OCI-LY1 (cell line): ENCODE data around the gene GRIA1.

Source experiments
- H2AFZ ChIP-seq: fragments of 200-600 bp; sonication (generic), shearing (Covaris generic); 2 replicates; pipeline ENCODE4 v1.6.0; 2014; ENCODE audit warnings: antibody characterized with exemption, mild to moderate bottlenecking, low read length
- H3F3A ChIP-seq: fragments of 200-600 bp; sonication (generic), shearing (Covaris generic); 2 replicates; pipeline ENCODE4 v1.6.0; 2014; ENCODE audit warnings: mild to moderate bottlenecking, antibody characterized with exemption, low read length, moderate library complexity; ENCODE audit not compliant: insufficient read depth
- H3K27ac ChIP-seq: fragments of 200-600 bp; sonication (generic); 2 replicates; pipeline ENCODE4 v1.5.1; 2014; ENCODE audit warnings: low read length, mixed run types, mild to moderate bottlenecking, low read depth; ENCODE audit not compliant: poor library complexity, severe bottlenecking
- H3K27me3 ChIP-seq: fragments of 200-600 bp; sonication (generic); 2 replicates; pipeline ENCODE4 v1.6.0; 2014; ENCODE audit warnings: antibody characterized with exemption, mild to moderate bottlenecking, low read length, moderate library complexity; ENCODE audit not compliant: insufficient read depth
- H3K36me3 ChIP-seq: fragments of 200-600 bp; sonication (generic); 2 replicates; pipeline ENCODE4 v1.6.1; 2014; ENCODE audit warnings: mild to moderate bottlenecking, antibody characterized with exemption, low read length, moderate library complexity, mixed read lengths; ENCODE audit not compliant: insufficient read depth
- H3K4me1 ChIP-seq: fragments of 200-600 bp; sonication (generic); 2 replicates; pipeline ENCODE4 v1.5.1; 2014; ENCODE audit warnings: mild to moderate bottlenecking, low read length, moderate library complexity; ENCODE audit not compliant: insufficient read depth, severe bottlenecking
- H3K4me2 ChIP-seq: fragments of 200-600 bp; sonication (generic), shearing (Covaris generic); 2 replicates; pipeline ENCODE4 v1.6.1; 2014; ENCODE audit warnings: low read length
- H3K4me3 ChIP-seq: fragments of 200-600 bp; sonication (generic); 2 replicates; pipeline ENCODE4 v1.5.1; 2014; ENCODE audit warnings: low read length, low read depth, mild to moderate bottlenecking, mixed read lengths; ENCODE audit not compliant: poor library complexity, severe bottlenecking
- H3K79me2 ChIP-seq: fragments of 200-600 bp; shearing (Covaris generic); 2 replicates; pipeline ENCODE4 v1.6.1; 2016; ENCODE audit warnings: mixed run types, low read length, mixed read lengths; ENCODE audit not compliant: insufficient read depth
- H3K9ac ChIP-seq: fragments of 200-600 bp; sonication (generic), shearing (Covaris generic); 2 replicates; pipeline ENCODE4 v1.6.1; 2014; ENCODE audit warnings: mild to moderate bottlenecking, low read length, mixed read lengths
- H3K9me2 ChIP-seq: fragments of 200-600 bp; sonication (generic), shearing (Covaris generic); 2 replicates; pipeline ENCODE4 v1.6.1; 2014; ENCODE audit warnings: low read depth, mild to moderate bottlenecking, low read length, mixed read lengths
- H3K9me3 ChIP-seq: fragments of 200-600 bp; shearing (Covaris generic); 2 replicates; pipeline ENCODE4 v1.6.1; 2014; ENCODE audit warnings: low read length, mixed read lengths
- H4K20me1 ChIP-seq: fragments of 200-600 bp; sonication (generic), shearing (Covaris generic); 2 replicates; pipeline ENCODE4 v1.6.0; 2016; ENCODE audit warnings: mild to moderate bottlenecking, low read length; ENCODE audit not compliant: insufficient read depth
- EZH2 ChIP-seq: fragments of 200-600 bp; sonication (generic), shearing (Covaris generic); IDR thresholded peaks from 2 replicates; pipeline ENCODE4 v1.8.0; 2017; ENCODE audit warnings: borderline replicate concordance, mixed run types, mild to moderate bottlenecking, antibody characterized with exemption, low read length, moderate library complexity, mixed read lengths
- TF ChIP-seq, protein P1 (sequence below): fragments of 200-600 bp; sonication (generic), shearing (Covaris generic); IDR thresholded peaks from 2 replicates; pipeline ENCODE4 v1.5.1; 2017; ENCODE audit warnings: mild to moderate bottlenecking, antibody characterized with exemption, low read length, moderate library complexity, mixed read lengths

GRIA1 gene

DNA sequence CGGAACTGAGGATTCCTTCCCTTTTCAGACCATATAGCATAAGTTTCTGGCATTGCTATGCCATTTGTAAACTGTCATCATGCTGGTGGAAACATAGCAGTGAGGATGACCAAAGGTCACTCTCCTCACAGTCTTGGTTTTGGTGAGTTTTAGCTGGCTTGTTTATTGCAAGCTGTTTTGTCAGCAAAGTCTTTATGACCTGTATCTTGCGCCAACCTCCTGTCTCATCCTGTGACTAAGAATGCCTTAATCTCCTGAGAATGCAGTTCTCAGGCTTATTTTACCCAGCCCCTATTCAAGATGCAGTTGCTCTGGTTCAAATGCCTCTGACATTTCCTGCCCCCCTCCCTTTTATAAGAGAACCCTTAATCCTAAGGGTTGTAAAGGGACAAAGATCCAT lies 26.7 kb upstream of the GRIA1 start:
- H2AFZ ChIP-seq: no peak overlapping the region
- no peaks in the 10 kb centered on the region for H3K9me3 ChIP-seq
- no peak overlapping the region for H3K4me2 ChIP-seq
- H3K79me2 ChIP-seq: no peaks in the 10 kb centered on the region
- H3K4me3 ChIP-seq: no peak overlapping the region
- H3K36me3 ChIP-seq: no peaks in the 10 kb centered on the region
- H3K27me3 ChIP-seq: no peaks in the 10 kb centered on the region; the same call in 1 of the 2 replicates
- no peak overlapping the region for H3K27ac ChIP-seq
- H3K4me1 ChIP-seq: no peaks in the 10 kb centered on the region
- H3F3A ChIP-seq: no peaks in the 10 kb centered on the region
- no peaks in the 10 kb centered on the region for H3K9me2 ChIP-seq
- H3K9ac ChIP-seq: no peak overlapping the region
- no peaks in the 10 kb centered on the region for H4K20me1 ChIP-seq
- no peak for TF ChIP-seq EZH2
- TF ChIP-seq, protein P1, sequence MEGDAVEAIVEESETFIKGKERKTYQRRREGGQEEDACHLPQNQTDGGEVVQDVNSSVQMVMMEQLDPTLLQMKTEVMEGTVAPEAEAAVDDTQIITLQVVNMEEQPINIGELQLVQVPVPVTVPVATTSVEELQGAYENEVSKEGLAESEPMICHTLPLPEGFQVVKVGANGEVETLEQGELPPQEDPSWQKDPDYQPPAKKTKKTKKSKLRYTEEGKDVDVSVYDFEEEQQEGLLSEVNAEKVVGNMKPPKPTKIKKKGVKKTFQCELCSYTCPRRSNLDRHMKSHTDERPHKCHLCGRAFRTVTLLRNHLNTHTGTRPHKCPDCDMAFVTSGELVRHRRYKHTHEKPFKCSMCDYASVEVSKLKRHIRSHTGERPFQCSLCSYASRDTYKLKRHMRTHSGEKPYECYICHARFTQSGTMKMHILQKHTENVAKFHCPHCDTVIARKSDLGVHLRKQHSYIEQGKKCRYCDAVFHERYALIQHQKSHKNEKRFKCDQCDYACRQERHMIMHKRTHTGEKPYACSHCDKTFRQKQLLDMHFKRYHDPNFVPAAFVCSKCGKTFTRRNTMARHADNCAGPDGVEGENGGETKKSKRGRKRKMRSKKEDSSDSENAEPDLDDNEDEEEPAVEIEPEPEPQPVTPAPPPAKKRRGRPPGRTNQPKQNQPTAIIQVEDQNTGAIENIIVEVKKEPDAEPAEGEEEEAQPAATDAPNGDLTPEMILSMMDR: no peak

DNA sequence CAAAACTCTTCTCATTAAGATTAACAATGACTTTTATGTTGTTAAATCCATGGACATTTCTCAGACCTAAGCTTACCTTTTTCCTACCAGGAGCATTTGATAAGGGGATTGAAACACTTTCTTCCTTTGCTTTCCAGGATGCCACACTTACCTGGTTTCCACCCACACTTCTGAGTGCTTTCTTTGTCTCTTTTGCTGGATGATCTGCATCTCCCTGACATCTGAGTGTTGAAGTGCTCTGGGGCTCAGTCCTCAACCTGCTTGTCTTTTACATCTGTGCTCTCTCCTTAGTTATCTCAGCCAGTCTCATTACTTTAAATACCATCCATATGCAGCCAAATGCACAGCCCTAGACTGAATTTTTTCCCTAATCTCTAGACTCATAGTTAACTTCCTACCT lies 22.9 kb upstream of the GRIA1 start:
- H3K27ac ChIP-seq: no peak overlapping the region
- H3K4me3 ChIP-seq: no peak overlapping the region
- no peaks in the 10 kb centered on the region for H3K27me3 ChIP-seq
- no peak overlapping the region for H2AFZ ChIP-seq
- no peak overlapping the region for H3K4me2 ChIP-seq
- no peaks in the 10 kb centered on the region for H3K79me2 ChIP-seq
- no peaks in the 10 kb centered on the region for H3K36me3 ChIP-seq
- H3K9me3 ChIP-seq: no peaks in the 10 kb centered on the region
- H4K20me1 ChIP-seq: no peaks in the 10 kb centered on the region
- no peaks in the 10 kb centered on the region for H3K4me1 ChIP-seq
- no peak for TF ChIP-seq EZH2
- TF ChIP-seq, protein P1: no peak
- no peaks in the 10 kb centered on the region for H3F3A ChIP-seq
- H3K9me2 ChIP-seq: no peaks in the 10 kb centered on the region
- no peak overlapping the region for H3K9ac ChIP-seq

DNA sequence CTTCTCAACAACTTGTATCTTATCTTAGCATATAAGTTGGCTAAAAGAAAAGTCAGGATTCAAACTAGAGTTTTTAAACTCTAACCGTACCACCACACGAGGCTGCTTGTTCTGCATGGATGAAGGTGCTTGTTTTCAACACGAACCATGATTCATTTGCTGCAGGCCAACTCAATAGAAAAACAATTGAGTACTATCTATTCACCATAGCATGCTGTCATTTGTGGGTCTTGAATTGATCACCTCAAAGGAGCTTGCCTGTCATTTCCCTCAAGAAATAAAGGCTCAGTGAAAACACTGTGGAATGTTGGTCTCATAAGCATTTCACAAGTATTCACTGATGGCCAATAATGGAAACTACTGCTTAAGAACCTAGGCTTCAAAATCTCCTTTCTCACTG lies 21.0 kb upstream of the GRIA1 start:
- Histone ChIP-seq H4K20me1 (no peaks in the 10 kb centered on the region), H3K36me3 (no peaks in the 10 kb centered on the region), H2AFZ (no peak overlapping the region), H3F3A (no peaks in the 10 kb centered on the region), H3K9me3 (no peaks in the 10 kb centered on the region), H3K27me3 (no peaks in the 10 kb centered on the region), H3K4me3 (no peak overlapping the region), H3K79me2 (no peaks in the 10 kb centered on the region), H3K4me2 (no peak overlapping the region), H3K9ac (no peak overlapping the region), H3K27ac (no peak overlapping the region), H3K4me1 (no peaks in the 10 kb centered on the region), H3K9me2 (no peaks in the 10 kb centered on the region)
- TF ChIP-seq, protein P1: no peak
- no peak for TF ChIP-seq EZH2
